ENCODE results near the gene VAV2.

DNA sequence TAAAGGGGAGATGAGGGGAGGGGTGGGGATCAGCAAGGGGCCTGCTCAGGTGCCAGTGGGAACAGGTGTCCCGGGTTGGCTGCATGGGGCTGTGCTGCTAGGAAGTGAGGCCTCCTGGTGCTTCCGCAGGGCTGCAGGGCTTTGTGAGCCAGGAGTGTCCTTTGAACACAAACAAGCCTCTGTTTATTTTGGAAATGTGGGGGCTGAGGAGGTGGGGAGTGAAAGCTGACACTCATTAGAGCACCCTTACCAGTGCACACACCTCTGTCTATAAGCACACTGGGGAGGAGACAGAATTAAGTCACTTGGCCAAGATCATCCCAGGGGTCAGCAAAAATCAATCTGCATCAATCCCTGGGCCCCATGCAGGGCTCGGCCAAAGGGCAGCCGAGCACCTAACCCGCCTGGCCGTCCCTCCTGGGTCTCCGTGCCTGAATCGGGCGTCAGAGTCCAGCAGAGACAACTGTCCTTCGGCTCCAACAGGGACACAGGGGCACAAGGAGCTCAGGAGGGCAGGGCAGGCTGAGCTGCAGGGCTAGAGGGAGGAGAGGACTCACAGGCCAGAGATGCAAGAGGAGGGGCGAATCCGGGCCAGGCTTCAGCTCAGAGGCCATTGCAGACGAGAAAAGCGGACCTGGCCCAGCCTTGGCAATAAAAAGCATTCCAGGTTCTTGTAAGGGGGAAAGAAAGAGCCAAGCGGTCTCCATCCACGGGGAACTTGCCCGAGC is 99.8 kb downstream of the VAV2 start:
- TF ChIP-seq POLR2AphosphoS5 (IDR thresholded peaks at IDR 0.05) (no peak), POLR2A (IDR thresholded peaks at IDR 0.05; ENCODE audit: low read depth) (no peak), EP300 (IDR thresholded peaks at IDR 0.05) (no peak)
- TF ChIP-seq, protein P1, sequence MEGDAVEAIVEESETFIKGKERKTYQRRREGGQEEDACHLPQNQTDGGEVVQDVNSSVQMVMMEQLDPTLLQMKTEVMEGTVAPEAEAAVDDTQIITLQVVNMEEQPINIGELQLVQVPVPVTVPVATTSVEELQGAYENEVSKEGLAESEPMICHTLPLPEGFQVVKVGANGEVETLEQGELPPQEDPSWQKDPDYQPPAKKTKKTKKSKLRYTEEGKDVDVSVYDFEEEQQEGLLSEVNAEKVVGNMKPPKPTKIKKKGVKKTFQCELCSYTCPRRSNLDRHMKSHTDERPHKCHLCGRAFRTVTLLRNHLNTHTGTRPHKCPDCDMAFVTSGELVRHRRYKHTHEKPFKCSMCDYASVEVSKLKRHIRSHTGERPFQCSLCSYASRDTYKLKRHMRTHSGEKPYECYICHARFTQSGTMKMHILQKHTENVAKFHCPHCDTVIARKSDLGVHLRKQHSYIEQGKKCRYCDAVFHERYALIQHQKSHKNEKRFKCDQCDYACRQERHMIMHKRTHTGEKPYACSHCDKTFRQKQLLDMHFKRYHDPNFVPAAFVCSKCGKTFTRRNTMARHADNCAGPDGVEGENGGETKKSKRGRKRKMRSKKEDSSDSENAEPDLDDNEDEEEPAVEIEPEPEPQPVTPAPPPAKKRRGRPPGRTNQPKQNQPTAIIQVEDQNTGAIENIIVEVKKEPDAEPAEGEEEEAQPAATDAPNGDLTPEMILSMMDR (IDR thresholded peaks at IDR 0.05), result no peak

Measured in esophagus muscularis mucosa (tissue), 4 donors.